K562 (cell line): ENCODE data around the gene MCL1. TPM values are rescaled to one million over a fixed set of nuclear protein-coding genes. Genes with fewer than 3 reads are reported as not detected.

Source experiments
- polyA plus RNA-seq, 8 experiments: library from polyadenylated mRNA; depleted of rRNA in 4 of 8; stranded (reverse) in 5 of 8; unstranded in 3 of 8; fragments of >200 nt; fragmentation: Nextera tagmentation in 2 of 8; fragmentation: Illumina TruSeq in 1 of 8; extraction: Ambion mirVana in 2 of 8; extraction: Trizol in 1 of 8; gene quantifications; 2 replicates each; pipeline versions ENCODE4 v1.2.1 to v1.2.3, GENCODE V29; 2011 to 2014; ENCODE audit warnings: inconsistent platforms in 1 of 8, missing spikeins in 1 of 8
- total RNA-seq, 7 experiments: library from RNA; depleted of rRNA in 6 of 7; stranded (reverse); fragments of >200 nt in 6 of 7; fragmentation: Illumina TruSeq in 2 of 7; extraction: Trizol in 2 of 7; gene quantifications; 2 replicates each; pipeline versions ENCODE4 v1.2.1 to v1.2.3, GENCODE V29; 2011 to 2021; ENCODE audit warnings: low replicate concordance in 1 of 7
- TF ChIP-seq, protein P1 (sequence below): fragments of 200-600 bp; sonication (generic); IDR thresholded peaks from one replicate; pipeline ENCODE4 v1.6.1; 2012; ENCODE audit warnings: mild to moderate bottlenecking, low read depth, low read length, inconsistent platforms

Gene MCL1
- total and polyA plus RNA-seq, 9 of the 15 experiments (the other 6 are each of a cell fraction or from before 2014, with no cell fraction given), result 27.1 to 224 (median 138) TPM

DNA sequence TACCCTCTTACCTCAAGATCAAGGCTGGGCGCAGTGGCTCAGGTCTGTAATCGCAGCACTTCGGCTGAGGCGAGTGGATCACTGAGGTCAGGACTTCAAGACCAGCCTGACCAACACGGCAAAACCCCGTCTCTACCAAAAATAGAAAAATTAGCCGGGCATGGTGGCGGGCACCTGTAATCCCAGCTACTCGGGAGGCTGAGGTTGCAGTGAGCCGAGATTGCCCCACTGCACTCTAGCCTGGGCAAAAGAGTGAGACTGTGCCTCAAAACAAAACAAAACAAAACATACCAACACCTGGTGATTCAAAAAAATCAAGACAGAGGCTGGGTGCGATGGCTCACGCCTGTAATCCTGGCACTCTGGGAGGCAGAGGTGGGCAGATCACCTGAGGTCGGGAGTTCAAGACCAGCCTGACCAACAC, 5.8 kb downstream of the MCL1 start (continued):
- TF ChIP-seq, protein P1, sequence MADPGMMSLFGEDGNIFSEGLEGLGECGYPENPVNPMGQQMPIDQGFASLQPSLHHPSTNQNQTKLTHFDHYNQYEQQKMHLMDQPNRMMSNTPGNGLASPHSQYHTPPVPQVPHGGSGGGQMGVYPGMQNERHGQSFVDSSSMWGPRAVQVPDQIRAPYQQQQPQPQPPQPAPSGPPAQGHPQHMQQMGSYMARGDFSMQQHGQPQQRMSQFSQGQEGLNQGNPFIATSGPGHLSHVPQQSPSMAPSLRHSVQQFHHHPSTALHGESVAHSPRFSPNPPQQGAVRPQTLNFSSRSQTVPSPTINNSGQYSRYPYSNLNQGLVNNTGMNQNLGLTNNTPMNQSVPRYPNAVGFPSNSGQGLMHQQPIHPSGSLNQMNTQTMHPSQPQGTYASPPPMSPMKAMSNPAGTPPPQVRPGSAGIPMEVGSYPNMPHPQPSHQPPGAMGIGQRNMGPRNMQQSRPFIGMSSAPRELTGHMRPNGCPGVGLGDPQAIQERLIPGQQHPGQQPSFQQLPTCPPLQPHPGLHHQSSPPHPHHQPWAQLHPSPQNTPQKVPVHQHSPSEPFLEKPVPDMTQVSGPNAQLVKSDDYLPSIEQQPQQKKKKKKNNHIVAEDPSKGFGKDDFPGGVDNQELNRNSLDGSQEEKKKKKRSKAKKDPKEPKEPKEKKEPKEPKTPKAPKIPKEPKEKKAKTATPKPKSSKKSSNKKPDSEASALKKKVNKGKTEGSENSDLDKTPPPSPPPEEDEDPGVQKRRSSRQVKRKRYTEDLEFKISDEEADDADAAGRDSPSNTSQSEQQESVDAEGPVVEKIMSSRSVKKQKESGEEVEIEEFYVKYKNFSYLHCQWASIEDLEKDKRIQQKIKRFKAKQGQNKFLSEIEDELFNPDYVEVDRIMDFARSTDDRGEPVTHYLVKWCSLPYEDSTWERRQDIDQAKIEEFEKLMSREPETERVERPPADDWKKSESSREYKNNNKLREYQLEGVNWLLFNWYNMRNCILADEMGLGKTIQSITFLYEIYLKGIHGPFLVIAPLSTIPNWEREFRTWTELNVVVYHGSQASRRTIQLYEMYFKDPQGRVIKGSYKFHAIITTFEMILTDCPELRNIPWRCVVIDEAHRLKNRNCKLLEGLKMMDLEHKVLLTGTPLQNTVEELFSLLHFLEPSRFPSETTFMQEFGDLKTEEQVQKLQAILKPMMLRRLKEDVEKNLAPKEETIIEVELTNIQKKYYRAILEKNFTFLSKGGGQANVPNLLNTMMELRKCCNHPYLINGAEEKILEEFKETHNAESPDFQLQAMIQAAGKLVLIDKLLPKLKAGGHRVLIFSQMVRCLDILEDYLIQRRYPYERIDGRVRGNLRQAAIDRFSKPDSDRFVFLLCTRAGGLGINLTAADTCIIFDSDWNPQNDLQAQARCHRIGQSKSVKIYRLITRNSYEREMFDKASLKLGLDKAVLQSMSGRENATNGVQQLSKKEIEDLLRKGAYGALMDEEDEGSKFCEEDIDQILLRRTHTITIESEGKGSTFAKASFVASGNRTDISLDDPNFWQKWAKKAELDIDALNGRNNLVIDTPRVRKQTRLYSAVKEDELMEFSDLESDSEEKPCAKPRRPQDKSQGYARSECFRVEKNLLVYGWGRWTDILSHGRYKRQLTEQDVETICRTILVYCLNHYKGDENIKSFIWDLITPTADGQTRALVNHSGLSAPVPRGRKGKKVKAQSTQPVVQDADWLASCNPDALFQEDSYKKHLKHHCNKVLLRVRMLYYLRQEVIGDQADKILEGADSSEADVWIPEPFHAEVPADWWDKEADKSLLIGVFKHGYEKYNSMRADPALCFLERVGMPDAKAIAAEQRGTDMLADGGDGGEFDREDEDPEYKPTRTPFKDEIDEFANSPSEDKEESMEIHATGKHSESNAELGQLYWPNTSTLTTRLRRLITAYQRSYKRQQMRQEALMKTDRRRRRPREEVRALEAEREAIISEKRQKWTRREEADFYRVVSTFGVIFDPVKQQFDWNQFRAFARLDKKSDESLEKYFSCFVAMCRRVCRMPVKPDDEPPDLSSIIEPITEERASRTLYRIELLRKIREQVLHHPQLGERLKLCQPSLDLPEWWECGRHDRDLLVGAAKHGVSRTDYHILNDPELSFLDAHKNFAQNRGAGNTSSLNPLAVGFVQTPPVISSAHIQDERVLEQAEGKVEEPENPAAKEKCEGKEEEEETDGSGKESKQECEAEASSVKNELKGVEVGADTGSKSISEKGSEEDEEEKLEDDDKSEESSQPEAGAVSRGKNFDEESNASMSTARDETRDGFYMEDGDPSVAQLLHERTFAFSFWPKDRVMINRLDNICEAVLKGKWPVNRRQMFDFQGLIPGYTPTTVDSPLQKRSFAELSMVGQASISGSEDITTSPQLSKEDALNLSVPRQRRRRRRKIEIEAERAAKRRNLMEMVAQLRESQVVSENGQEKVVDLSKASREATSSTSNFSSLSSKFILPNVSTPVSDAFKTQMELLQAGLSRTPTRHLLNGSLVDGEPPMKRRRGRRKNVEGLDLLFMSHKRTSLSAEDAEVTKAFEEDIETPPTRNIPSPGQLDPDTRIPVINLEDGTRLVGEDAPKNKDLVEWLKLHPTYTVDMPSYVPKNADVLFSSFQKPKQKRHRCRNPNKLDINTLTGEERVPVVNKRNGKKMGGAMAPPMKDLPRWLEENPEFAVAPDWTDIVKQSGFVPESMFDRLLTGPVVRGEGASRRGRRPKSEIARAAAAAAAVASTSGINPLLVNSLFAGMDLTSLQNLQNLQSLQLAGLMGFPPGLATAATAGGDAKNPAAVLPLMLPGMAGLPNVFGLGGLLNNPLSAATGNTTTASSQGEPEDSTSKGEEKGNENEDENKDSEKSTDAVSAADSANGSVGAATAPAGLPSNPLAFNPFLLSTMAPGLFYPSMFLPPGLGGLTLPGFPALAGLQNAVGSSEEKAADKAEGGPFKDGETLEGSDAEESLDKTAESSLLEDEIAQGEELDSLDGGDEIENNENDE, result peak; percentile 13
